GM21423 (cell line): ENCODE results near the gene TRDN.

ENCODE experiments used
- ATAC-seq: cut with Tn5 transposase; IDR thresholded peaks from one replicate; pipeline ENCODE4 v1.9.1; 2021; ENCODE audit warnings: mild to moderate bottlenecking, moderate library complexity; ENCODE audit not compliant: unreplicated experiment

TRDN gene

GRCh38 chr6:123189816-123190215, 446.9 kb downstream of the TRDN start:
- no peak for ATAC-seq

GRCh38 chr6:123182998-123183397, 453.8 kb downstream of the TRDN start:
- no peak for ATAC-seq

- no peak for ATAC-seq
These were observed 460.0 kb downstream of the TRDN start for GRCh38 chr6:123176706-123177105.

GRCh38 chr6:123171341-123172115, 465.2 kb downstream of the TRDN start:
- ATAC-seq = no peak

GRCh38 chr6:123169774-123170095, 467.0 kb downstream of the TRDN start:
- no peak for ATAC-seq

DNA sequence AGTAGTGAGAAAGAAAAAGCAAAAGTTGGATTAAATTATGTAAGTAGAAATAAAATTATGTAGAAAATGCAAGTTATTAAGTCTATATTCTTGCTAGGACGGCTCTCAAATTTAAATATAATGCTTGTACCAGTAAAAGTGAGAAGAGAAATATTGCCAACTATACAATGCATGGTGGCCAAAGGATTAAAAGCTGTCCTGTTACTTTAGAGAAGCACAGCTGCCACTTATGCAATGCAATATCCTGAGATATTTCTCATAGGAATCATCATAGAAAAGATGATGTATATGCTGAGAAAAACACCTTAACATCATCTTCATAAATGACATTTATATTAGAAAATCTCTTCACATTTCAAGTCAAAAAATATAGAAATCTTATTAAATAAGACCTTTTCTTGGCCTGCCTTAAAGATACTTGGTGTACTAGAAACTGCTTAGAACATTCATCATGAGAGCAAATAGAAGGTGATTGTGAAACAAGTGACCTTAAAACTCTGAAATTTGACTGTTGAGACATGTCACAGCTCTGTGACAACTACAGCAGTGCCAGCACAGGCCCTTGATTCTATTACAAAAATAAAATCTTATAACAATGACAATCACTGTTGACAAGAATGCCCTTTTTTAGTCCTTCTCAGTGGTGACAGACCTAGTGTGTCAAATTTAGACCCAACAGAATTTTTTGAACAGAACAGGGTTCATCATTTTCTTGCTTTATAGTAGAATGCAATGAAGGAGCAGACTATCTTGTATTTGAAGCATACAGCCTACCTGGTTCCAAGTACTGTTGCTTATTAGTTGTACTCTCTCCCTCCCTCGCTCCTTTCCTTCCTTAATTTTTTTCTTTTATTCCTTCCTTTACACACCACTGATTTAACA, 467.6 kb downstream of the TRDN start:
- no peak for ATAC-seq

- ATAC-seq = no peak
These were observed 468.3 kb downstream of the TRDN start for GRCh38 chr6:123168466-123168865.
